Uterus (tissue), 2 donors: ENCODE measurements around the gene HUNK.

Experiments
- CTCF ChIP-seq, 4 experiments: fragments of 200-600 bp in 2 of 4; fragments of 450-650 bp in 2 of 4; sonication (generic) in 2 of 4; IDR thresholded peaks; one replicate each; pipeline ENCODE4 v1.5.1; 2016 to 2019; ENCODE audit warnings: antibody characterized with exemption in 4 of 4, mild to moderate bottlenecking in 2 of 4, moderate library complexity in 1 of 4
- POLR2A ChIP-seq, 2 donors: fragments of 450-650 bp; IDR thresholded peaks; one replicate each; pipeline ENCODE4 v1.6.1; 2016; ENCODE audit warnings: antibody characterized with exemption in 2 of 2, mild to moderate bottlenecking in 1 of 2, moderate library complexity in 1 of 2

- TF ChIP-seq CTCF (IDR thresholded peaks at IDR 0.05) (no peak), POLR2A (IDR thresholded peaks at IDR 0.05) (no peak)
Observed at GRCh38 chr21:31830701-31831100, 42.1 kb upstream of the HUNK start.
